H1 (cell line): Measurements from ENCODE around the gene ASMTL. TPM values are rescaled to one million over a fixed set of nuclear protein-coding genes. Genes with fewer than 3 reads are reported as not detected.

Source experiments
- CTCF ChIA-PET: fragments of 300-600 bp; sonication (Branson Sonifier 250); formaldehyde crosslinking; loops from one replicate; lab custom pipeline; 2021; ENCODE audit not compliant: partially characterized antibody; lab: Charles Lee
- POLR2A ChIA-PET: fragments of 300-600 bp; sonication (Branson Sonifier 250); formaldehyde crosslinking; loops from one replicate; lab custom pipeline; 2021; ENCODE audit warnings: inconsistent platforms; ENCODE audit not compliant: partially characterized antibody; lab: Charles Lee
- DNase-seq, 2 experiments: peaks; one replicate each; pipeline versions ENCODE4 v3.0.0 to v3.0.0-alpha.2; 2010 to 2022; ENCODE audit warnings: low spot score in 2 of 2, low read depth in 1 of 2, mixed read lengths in 1 of 2
- FAIRE-seq: peaks from 2 replicates; lab custom pipeline; 2011; peaks lifted over from hg19 to GRCh38; lab: Jason Lieb, UNC
- H2AFZ ChIP-seq: 2 replicates; pipeline ENCODE4 v1.8.1; 2012; ENCODE audit warnings: low read length, inconsistent platforms
- H2AK5ac ChIP-seq: 2 replicates; pipeline ENCODE4 v1.6.1; 2013; ENCODE audit warnings: low read depth, low read length
- H2BK120ac ChIP-seq: replicated peaks from 2 replicates; pipeline ENCODE3; 2013; ENCODE audit warnings: low read depth, low read length, inconsistent platforms
- H2BK12ac ChIP-seq: 2 replicates; pipeline ENCODE4 v1.6.1; 2013; ENCODE audit warnings: low read depth, low read length
- H2BK15ac ChIP-seq: 2 replicates; pipeline ENCODE4 v1.6.1; 2013; ENCODE audit warnings: low read length
- H2BK20ac ChIP-seq: 2 replicates; pipeline ENCODE4 v1.6.1; 2013; ENCODE audit warnings: low read length
- H2BK5ac ChIP-seq: 2 replicates; pipeline ENCODE4 v1.6.1; 2013; ENCODE audit warnings: low read depth, low read length
- H3K14ac ChIP-seq: 2 replicates; pipeline ENCODE4 v1.6.1; 2013; ENCODE audit warnings: inconsistent platforms; ENCODE audit not compliant: insufficient read length
- H3K18ac ChIP-seq: 2 replicates; pipeline ENCODE4 v1.6.1; 2013; ENCODE audit warnings: low read length; ENCODE audit errors: extremely low read depth
- H3K23ac ChIP-seq: 2 replicates; pipeline ENCODE4 v1.6.1; 2013; ENCODE audit warnings: inconsistent platforms; ENCODE audit not compliant: insufficient read length
- H3K23me2 ChIP-seq: 2 replicates; pipeline ENCODE4 v1.6.1; 2013; ENCODE audit warnings: low read depth, low read length
- H3K27ac ChIP-seq: 2 replicates; pipeline ENCODE4 v1.6.1; 2011; ENCODE audit warnings: low read depth, low read length, inconsistent platforms
- H3K27me3 ChIP-seq, 4 experiments: replicated peaks in 1 of 4; 1 replicate in 1 of 4; 2 replicates in 3 of 4; pipeline versions ENCODE4 v1.6.1 to v1.8.1; 2011 to 2013; ENCODE audit warnings: low read length in 3 of 4, mild to moderate bottlenecking in 3 of 4, inconsistent platforms in 2 of 4, mixed read lengths in 2 of 4, moderate library complexity in 1 of 4; ENCODE audit not compliant: control insufficient read depth in 3 of 4, insufficient read depth in 3 of 4; ENCODE audit errors: extremely low read depth in 1 of 4
- H3K36me3 ChIP-seq, 4 experiments: 2 replicates each; pipeline versions ENCODE4 v1.6.1 to v1.8.1; 2011 to 2013; ENCODE audit warnings: mild to moderate bottlenecking in 4 of 4, low read length in 3 of 4, moderate library complexity in 2 of 4, control low read depth in 1 of 4, inconsistent platforms in 1 of 4; ENCODE audit not compliant: insufficient read depth in 4 of 4, control insufficient read depth in 2 of 4
- H3K4ac ChIP-seq: replicated peaks from 2 replicates; pipeline ENCODE3; 2013; ENCODE audit warnings: low read length, low read depth, mixed read lengths, inconsistent platforms; ENCODE audit not compliant: insufficient read length
- H3K4me1 ChIP-seq, 4 experiments: replicated peaks in 1 of 4; 1 replicate in 1 of 4; 2 replicates in 3 of 4; pipeline versions ENCODE4 v1.6.1 to v1.8.1; 2011 to 2013; ENCODE audit warnings: low read length in 3 of 4, inconsistent platforms in 2 of 4, mixed read lengths in 1 of 4; ENCODE audit not compliant: insufficient read depth in 4 of 4, control insufficient read depth in 3 of 4
- H3K4me2 ChIP-seq, 2 experiments: 2 replicates each; pipeline versions ENCODE4 v1.6.1 to v1.8.1; 2011 to 2013; ENCODE audit warnings: low read depth in 2 of 2, low read length in 2 of 2, control low read depth in 1 of 2, inconsistent platforms in 1 of 2, mild to moderate bottlenecking in 1 of 2; ENCODE audit not compliant: insufficient read depth in 1 of 2
- H3K4me3 ChIP-seq, 4 experiments: fragments of 200-600, 300-600 bp in 1 of 4; sonication (generic), shearing (Covaris generic), sonication (Bioruptor Twin) in 1 of 4; 2 replicates each; pipeline versions ENCODE4 v1.5.1 to v1.8.1; 2011 to 2016; ENCODE audit warnings: low read length in 4 of 4, low read depth in 3 of 4, control low read depth in 2 of 4, inconsistent platforms in 2 of 4, mild to moderate bottlenecking in 2 of 4, mixed read lengths in 1 of 4, moderate library complexity in 1 of 4; ENCODE audit not compliant: insufficient read depth in 2 of 4; ENCODE audit errors: extremely low read depth in 1 of 4
- H3K56ac ChIP-seq: replicated peaks from 2 replicates; pipeline ENCODE3; 2013; ENCODE audit warnings: low read depth, mild to moderate bottlenecking, mixed read lengths, low read length, inconsistent platforms; ENCODE audit not compliant: insufficient read length
- H3K79me1 ChIP-seq: 2 replicates; pipeline ENCODE4 v1.6.1; 2013; ENCODE audit warnings: low read depth, low read length, control low read depth
- H3K79me2 ChIP-seq, 2 experiments: 2 replicates each; pipeline versions ENCODE4 v1.6.1 to v1.8.1; 2012 to 2013; ENCODE audit warnings: low read length in 2 of 2, mild to moderate bottlenecking in 2 of 2, inconsistent platforms in 1 of 2; ENCODE audit not compliant: insufficient read depth in 2 of 2, control insufficient read depth in 1 of 2
- H3K9ac ChIP-seq, 4 experiments: replicated peaks in 1 of 4; 1 replicate in 1 of 4; 2 replicates in 3 of 4; pipeline versions ENCODE4 v1.6.1 to v1.8.1; 2011 to 2013; ENCODE audit warnings: low read depth in 3 of 4, low read length in 3 of 4, control low read depth in 2 of 4, mild to moderate bottlenecking in 2 of 4, moderate library complexity in 2 of 4, inconsistent platforms in 1 of 4; ENCODE audit errors: extremely low read depth in 1 of 4
- H3K9me3 ChIP-seq, 2 experiments: 2 replicates each; pipeline versions ENCODE4 v1.6.1 to v1.8.1; 2012 to 2013; ENCODE audit warnings: mild to moderate bottlenecking in 2 of 2, moderate library complexity in 2 of 2, control low read depth in 1 of 2, inconsistent platforms in 1 of 2, low read depth in 1 of 2, low read length in 1 of 2, mixed read lengths in 1 of 2; ENCODE audit not compliant: insufficient read depth in 2 of 2
- H4K20me1 ChIP-seq, 2 experiments: replicated peaks in 1 of 2; 2 replicates each; pipeline versions ENCODE3 to v1.8.1; 2011 to 2013; ENCODE audit warnings: inconsistent platforms in 2 of 2, low read length in 2 of 2, mild to moderate bottlenecking in 1 of 2; ENCODE audit not compliant: insufficient read depth in 2 of 2, control insufficient read depth in 1 of 2
- H4K5ac ChIP-seq: 2 replicates; pipeline ENCODE4 v1.6.1; 2013; ENCODE audit warnings: low read length, low read depth, mixed read lengths, inconsistent platforms; ENCODE audit not compliant: insufficient read length
- H4K8ac ChIP-seq: 2 replicates; pipeline ENCODE4 v1.8.0; 2013; ENCODE audit warnings: mild to moderate bottlenecking, moderate library complexity, low read length, inconsistent platforms; ENCODE audit not compliant: insufficient read depth; ENCODE audit errors: extremely low read depth
- H4K91ac ChIP-seq: replicated peaks from 2 replicates; pipeline ENCODE3; 2013; ENCODE audit warnings: low read length, mixed read lengths, inconsistent platforms; ENCODE audit not compliant: insufficient read length
- BACH1 ChIP-seq: IDR thresholded peaks from 2 replicates; pipeline ENCODE4 v1.6.1; 2012; ENCODE audit warnings: low read length, improper control_type of control experiment
- CBX8 ChIP-seq: fragments of 300-800, 300-1000 bp; sonication (generic); IDR thresholded peaks from 2 replicates; pipeline ENCODE4 v1.7.1; 2016; ENCODE audit warnings: low read depth, low read length, borderline replicate concordance
- CHD1 ChIP-seq: IDR thresholded peaks from 2 replicates; pipeline ENCODE4 v1.6.1; 2012; ENCODE audit warnings: low read depth, low read length, improper control_type of control experiment
- JUND ChIP-seq: IDR thresholded peaks from 2 replicates; pipeline ENCODE4 v1.6.1; 2011; ENCODE audit warnings: mild to moderate bottlenecking, improper control_type of control experiment, low read length
- PHF8 ChIP-seq: fragments of 200-600 bp; sonication (generic); conservative IDR thresholded peaks from 2 replicates; pipeline ENCODE4 v1.7.1; 2012; ENCODE audit warnings: low read depth, mild to moderate bottlenecking, inconsistent platforms, low read length, moderate library complexity
- POU5F1 ChIP-seq: IDR thresholded peaks from 2 replicates; pipeline ENCODE4 v1.6.1; 2011; ENCODE audit warnings: low read depth, mild to moderate bottlenecking, low read length, moderate library complexity
- SIN3A ChIP-seq, 2 experiments: IDR thresholded peaks in 1 of 2; conservative IDR thresholded peaks in 1 of 2; 2 replicates each; pipeline ENCODE4 v1.6.1; 2011 to 2012; ENCODE audit warnings: low read length in 2 of 2, improper control_type of control experiment in 1 of 2, low read depth in 1 of 2, mild to moderate bottlenecking in 1 of 2
- SIRT6 ChIP-seq: IDR thresholded peaks from one replicate; pipeline ENCODE4 v1.7.1; 2012; ENCODE audit warnings: low read length, inconsistent platforms
- SP4 ChIP-seq: IDR thresholded peaks from 2 replicates; pipeline ENCODE4 v1.6.1; 2012; ENCODE audit warnings: low read length, inconsistent platforms
- TCF12 ChIP-seq: IDR thresholded peaks from 2 replicates; pipeline ENCODE4 v1.6.1; 2011; ENCODE audit warnings: low read depth, mild to moderate bottlenecking, low read length
- TEAD4 ChIP-seq: IDR thresholded peaks from 2 replicates; pipeline ENCODE4 v1.6.1; 2012; ENCODE audit warnings: low read depth, low read length, inconsistent platforms, mixed read lengths
- WGBS, 2 experiments: shearing (Covaris generic) in 1 of 2; methylation state at CpG; one replicate each; pipeline versions ENCODE4 v1.1.6 to v1.1.7; 2013 to 2015; ENCODE audit warnings: low lambda C conversion rate in 2 of 2, mixed read lengths in 2 of 2, inconsistent platforms in 1 of 2, low coverage in 1 of 2, missing lambda C conversion rate in 1 of 2; ENCODE audit not compliant: insufficient replicate concordance in 2 of 2, insufficient coverage in 1 of 2, insufficient read length in 1 of 2; ENCODE audit errors: extremely low coverage in 1 of 2, missing lambda C conversion rate in 1 of 2; 5-methylcytosine and 5-hydroxymethylcytosine counted together
- polyA plus RNA-seq, 7 experiments: library from polyadenylated mRNA; depleted of rRNA in 3 of 7; stranded (reverse) in 5 of 7; unstranded in 2 of 7; fragments of >200 nt in 5 of 7; fragments of 200-250 nt in 2 of 7; gene quantifications; 1 replicate in 5 of 7; 2 replicates in 1 of 7; 4 replicates in 1 of 7; pipeline versions ENCODE4 v1.2.1 to v1.2.3, GENCODE V29; 2011 to 2013; ENCODE audit warnings: missing spikeins in 2 of 7, mixed read lengths in 2 of 7
- total RNA-seq: library from RNA; stranded (reverse); fragmentation: NEBNext Ultra II Directional; extraction: Animal tissue kit (Norgen Biotek cat#: 25700); gene quantifications from 2 replicates; pipeline ENCODE4 v1.2.1, GENCODE V29; 2021

ASMTL gene
- total and polyA plus RNA-seq, 2 of the 8 experiments (the other 6 are each of a cell fraction or from before 2014, with no cell fraction given), result 75.6 to 81.4 TPM

GRCh38 chrX:1361910-1362309, 90.8 kb downstream of the ASMTL start:
- Histone ChIP-seq H3K79me1 (no peaks in the 10 kb centered on the region), H3K23me2 (no peaks in the 10 kb centered on the region), H2AK5ac (no peak overlapping the region), H2BK12ac (no peak overlapping the region), H3K36me3 (peaks cover 0 to 9% (median 4%) of the 10 kb centered on the region in 4 experiments; a peak in 2 of 8 replicates), H4K20me1 (no peaks in the 10 kb centered on the region), H4K5ac (no peak overlapping the region), H3K9me3 (peaks cover 0 to 6% of the 10 kb centered on the region in 2 experiments; a peak in 2 of 4 replicates), H3K9ac (no peak overlapping the region), H3K4ac (no peak overlapping the region), H3K23ac (no peak overlapping the region), H3K27me3 (no peaks in the 10 kb centered on the region; a peak in 1 of 7 replicates), H3K56ac (no peak overlapping the region), H2BK120ac (no peak overlapping the region), H3K79me2 (no peaks in the 10 kb centered on the region), H2BK5ac (no peak overlapping the region), H3K4me3 (no peak overlapping the region), H2BK20ac (no peak overlapping the region), H4K91ac (no peak overlapping the region), H2BK15ac (no peak overlapping the region), H3K14ac (no peak overlapping the region), H3K27ac (no peak overlapping the region), H4K8ac (no peak overlapping the region), H2AFZ (no peak overlapping the region), H3K4me2 (no peak overlapping the region), H3K4me1 (no peaks in the 10 kb centered on the region), H3K18ac (no peak overlapping the region)
- ChIA-PET CTCF (no interaction called here), POLR2A (no interaction called here)
- 91% methylated on average over 2 of the region's 2 CpGs; no CpG with 5 or more reads in 1 of the 2 experiments for WGBS, 2 experiments
- no peak for DNase-seq
- FAIRE-seq, result no peak
- TF ChIP-seq TEAD4 (no peak), SIRT6 (no peak), SP4 (no peak), POU5F1 (no peak), SIN3A (conservative IDR thresholded peaks at IDR 0.05 in 1 of 2, IDR thresholded peaks at IDR 0.05 in 1 of 2; ENCODE audit: low read depth in 1 of 2, low read length in 2 of 2) (no peak), TCF12 (no peak), CBX8 (no peak), CHD1 (no peak), PHF8 (no peak), JUND (no peak), BACH1 (no peak)
